CD4-positive, alpha-beta T cell treated with Interleukin-12 subunit alpha and Interleukin-12 subunit beta, for 1 hour (primary cell): ENCODE data around the gene MPST.

Experiments
- DNase-seq: peaks from one replicate; pipeline ENCODE4 v3.0.0-alpha.2; 2020

MPST gene

GRCh38 chr22:37024339-37025157, 5.0 kb downstream of the MPST start:
- DNase-seq: no peak

GRCh38 chr22:37025500-37026070, 6.0 kb downstream of the MPST start:
- no peak for DNase-seq

DNA sequence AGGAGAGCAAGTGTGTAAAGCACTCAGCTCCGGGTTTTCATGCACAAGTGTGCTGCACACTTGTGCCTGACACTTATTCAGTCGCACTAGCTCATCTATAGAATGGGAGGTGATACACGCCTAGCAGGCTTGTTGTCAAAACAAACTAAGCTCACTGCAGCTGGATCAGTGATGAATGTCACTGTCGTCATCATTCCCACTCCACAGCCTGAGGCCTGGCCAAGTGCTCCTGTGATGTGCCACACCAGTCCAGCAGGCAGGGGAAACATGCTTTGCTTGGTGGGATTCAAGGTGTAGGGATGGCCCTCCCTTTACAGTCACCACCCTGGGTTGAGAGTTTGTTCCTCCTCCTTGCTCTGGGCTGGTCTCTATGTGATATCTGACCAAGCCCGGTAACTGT, 6.8 kb downstream of the MPST start:
- no peak for DNase-seq

GRCh38 chr22:37027556-37027955, 8.0 kb downstream of the MPST start:
- no peak for DNase-seq

DNA sequence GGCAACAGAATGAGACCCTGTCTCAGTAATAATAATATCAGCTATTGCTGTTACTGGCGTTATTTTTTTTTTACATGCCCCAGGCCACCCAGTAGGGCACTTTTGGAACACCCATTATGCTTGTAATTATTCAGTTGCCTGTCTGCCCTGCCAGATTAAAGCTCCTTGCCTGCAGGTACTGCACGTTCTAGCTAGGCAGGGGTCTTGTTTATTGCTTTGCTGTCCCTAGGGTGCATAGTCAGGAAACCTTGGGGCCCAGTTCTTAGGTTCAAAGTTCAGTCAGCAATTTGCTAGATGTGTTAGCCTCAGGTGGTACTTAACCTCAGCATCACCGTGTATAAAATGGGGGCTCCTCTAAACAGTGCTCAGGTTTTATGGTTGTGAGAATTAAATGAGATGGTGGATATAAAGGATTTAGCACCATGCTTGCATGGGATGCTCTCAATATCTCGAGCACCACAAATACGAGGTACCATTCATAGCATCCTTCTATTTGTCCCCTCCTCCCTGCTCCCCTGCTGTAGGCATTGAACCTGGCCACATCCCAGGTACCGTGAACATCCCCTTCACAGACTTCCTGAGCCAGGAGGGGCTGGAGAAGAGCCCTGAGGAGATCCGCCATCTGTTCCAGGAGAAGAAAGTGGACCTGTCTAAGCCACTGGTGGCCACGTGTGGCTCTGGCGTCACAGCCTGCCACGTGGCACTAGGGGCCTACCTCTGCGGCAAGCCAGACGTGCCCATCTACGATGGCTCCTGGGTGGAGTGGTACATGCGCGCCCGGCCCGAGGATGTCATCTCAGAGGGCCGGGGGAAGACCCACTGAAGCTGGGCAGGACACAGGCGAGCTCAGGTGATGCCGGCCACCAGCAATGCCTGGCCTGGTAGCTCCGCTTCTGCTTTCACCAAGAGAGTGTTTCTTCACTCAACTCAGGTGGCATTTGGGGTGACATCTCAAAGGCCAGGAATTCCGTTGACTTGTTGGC, 9.4 kb downstream of the MPST start:
- no peak for DNase-seq

DNA sequence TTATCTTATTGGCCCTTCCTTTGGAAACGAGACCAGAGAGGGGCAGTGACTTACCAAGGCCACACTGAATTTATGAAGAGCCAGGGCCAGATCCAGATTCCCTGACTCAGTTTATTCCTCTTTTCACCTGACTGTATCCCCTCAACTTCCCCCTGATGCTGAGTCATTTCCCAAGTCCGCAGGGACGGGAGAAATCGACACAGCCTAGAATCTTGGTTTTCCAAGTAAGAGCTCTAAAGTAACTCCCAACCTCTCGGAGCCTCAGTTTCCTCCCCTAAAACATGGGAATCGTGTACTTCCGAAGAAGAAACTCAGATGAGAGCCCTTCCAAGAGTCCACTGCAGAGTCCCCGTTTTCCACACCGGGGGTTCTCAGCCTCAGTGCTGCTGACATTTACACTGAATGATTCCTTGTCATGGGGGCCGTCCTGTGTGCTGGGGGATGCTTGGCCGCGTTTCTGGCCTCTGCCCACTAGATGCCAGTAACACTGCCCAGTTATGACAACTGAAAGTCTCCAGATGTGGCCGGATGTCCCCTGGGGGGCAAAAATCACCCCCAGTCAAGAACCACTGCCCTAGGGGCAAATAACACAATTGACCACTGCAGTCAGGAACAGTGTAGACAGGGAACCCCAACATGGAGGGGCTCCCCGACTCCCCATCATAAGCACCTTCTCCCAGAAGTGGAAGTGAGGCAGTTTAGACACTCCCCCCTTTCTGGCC, 11.2 kb downstream of the MPST start:
- DNase-seq: no peak

GRCh38 chr22:37032134-37032534, 12.6 kb downstream of the MPST start:
- no peak for DNase-seq

DNA sequence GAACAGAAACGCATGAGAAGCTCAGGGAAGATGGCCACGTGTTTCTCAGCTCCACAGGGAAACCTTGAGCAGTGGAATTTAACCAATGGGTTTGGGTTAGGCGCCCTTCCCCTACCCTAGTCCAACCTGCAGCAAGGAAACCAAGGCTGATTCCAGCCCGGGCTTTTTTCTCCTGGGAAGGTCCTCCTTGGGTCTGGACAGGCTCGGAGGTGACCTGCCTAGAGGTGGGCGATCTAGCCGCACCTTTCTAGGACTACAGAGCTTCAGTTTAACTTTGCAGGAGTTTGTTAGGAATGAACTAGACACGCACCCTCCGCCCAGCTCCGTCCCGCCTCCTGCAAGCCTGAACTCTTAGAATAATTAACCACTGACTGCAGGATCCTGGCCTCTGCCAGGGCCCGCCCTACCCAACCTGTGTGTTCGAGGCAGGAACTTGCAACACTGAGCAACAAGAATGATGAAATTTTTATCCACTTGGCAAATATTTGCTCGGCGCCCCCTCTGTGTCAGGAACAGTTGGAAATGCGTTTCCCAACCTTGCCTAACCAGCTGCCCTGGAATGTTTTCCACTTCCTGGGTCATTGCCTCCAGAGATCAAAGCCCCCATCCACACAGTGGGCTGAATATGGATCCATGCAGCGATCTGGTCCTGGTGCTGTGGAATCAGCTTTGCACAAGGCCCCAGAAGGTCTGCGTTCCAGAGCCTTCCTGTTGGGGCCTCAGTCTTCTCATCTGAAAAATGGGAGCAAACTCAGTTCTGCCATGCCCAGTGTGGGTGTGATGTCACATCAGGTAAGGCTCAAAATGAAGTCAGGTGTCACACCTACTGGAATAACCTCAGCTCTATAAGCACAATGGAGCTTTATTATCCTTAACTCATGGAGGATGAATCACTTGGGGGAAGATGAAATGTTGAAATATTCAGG, 13.3 kb downstream of the MPST start:
- no peak for DNase-seq

- no peak for DNase-seq
These were observed 14.3 kb downstream of the MPST start for GRCh38 chr22:37033605-37034430.

GRCh38 chr22:37036655-37037377, 17.3 kb downstream of the MPST start:
- no peak for DNase-seq

DNA sequence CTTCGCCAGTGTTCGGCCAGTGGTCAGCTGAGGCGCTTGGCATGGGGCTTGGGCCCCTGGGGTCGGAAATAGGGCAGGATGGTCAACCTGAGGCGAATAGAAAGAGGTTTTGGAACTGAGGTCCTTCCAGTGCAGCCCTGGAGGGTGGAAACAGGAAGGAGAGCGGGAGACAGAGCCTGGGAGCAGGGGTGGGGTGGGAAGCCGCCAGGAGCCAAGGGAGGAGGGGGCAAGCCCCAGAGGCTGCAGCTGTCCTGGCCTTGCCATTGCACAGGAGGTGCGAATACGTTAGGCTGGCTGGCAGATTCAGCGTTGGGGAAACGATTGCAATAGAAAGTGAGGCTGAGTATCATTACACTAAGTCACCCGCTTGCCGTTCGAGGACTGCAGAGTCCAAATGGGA, 18.1 kb downstream of the MPST start:
- DNase-seq: no peak

DNA sequence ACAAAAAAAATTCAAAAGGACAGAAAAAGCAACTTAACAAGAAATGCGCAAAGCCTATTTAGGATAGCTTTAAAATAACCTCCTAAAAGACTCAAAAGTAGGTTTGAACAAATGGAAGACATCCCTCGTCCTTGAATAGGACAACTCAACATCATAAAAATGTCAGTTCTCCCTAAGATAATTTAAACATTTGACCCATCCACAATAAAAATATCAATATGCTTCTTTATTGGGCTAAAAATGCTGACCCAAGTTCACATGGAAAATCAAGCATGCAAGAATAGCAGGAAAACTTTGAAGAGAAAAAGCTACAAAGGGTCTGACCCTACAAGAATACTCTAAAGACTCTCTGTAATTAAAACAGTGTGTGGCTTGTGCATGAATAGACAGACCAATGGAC, 19.9 kb downstream of the MPST start:
- no peak for DNase-seq

DNA sequence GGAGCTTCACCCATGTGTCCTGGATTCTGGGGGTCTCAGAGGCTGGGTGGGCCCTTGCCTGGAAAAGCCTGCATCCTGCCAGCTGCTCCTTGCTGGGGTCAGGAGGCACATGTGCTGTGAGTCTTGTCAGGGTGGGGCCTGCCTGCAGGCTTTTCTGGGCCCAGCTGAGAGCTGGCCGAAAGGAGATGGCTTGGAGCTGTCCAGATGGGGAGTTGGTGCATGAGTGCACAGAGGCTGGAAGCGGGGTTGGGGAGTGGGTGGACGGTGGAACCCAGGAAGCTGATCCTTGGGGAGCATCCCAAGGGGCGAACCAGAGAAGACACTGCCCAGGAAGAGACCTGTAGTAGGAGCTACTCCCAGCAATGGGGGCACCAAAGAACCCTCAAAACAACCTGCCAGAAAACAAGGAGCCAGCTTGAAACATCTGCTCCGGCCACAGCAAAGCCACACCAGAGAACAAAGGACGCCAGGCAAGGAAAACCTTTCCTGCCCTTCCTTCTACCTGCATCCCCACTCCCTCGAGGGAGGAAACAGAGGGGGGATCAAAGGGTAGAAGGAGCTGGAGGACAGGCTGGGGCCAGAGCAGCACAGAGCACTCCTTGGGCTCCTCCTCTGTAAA, 23.8 kb downstream of the MPST start:
- no peak for DNase-seq

DNA sequence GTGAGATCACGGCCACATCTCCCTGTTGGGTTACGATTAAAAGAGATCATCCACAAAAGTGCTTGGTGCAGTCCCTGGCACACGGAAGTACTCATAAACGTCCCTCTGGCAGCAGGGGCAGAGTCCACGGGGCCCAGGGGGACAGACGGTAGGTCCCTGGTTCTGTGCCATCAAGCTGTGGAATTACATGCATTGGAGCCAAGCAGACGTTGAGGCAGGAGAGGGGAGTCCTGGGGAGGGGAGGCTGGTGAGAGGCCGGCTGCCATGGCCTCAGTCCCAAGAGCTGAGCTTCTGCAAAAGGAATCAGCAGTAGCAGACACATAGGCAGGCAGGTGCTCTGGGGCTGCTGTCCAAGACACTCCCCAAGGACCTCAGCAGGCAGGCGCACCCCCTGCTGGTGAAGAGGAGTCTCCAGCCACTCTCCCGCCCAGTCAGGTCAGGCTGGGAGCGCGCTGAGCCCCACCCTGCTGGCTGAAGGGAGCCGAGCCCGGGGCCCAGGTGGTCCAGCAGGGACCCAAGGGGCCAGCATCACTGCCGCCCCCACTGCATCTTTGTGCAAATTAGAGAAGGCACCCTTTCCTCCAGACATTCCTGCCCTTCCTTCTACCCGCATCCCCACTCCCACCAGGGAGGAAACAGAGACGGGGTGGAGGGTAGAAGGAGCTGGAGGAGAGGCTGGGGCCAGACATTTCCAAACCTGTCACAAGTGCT, 24.4 kb downstream of the MPST start:
- peak; percentile 42 for DNase-seq

GRCh38 chr22:37044634-37045625, 25.4 kb downstream of the MPST start:
- DNase-seq: no peak

GRCh38 chr22:37045958-37046357, 26.4 kb downstream of the MPST start:
- DNase-seq: no peak

DNA sequence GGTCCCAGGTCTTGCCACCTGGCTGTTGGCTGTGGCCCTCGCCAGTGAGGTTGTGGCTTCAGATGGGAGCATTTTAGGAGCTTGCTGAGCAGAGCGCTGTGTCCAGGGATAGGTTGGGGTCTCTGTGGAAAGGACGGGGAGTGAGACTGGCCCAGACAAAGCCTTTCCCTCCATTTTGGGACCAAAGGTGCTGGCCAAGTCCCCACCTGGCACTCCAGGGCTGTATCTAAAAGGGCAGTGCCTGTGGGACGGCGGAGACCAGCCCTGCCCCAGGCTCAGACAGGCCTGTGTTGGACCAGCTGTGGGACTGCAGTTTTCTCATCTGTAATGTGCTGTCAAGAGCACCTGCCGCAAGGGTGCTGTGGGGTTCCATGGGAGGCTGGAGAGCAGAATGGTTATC, 27.0 kb downstream of the MPST start:
- no peak for DNase-seq

DNA sequence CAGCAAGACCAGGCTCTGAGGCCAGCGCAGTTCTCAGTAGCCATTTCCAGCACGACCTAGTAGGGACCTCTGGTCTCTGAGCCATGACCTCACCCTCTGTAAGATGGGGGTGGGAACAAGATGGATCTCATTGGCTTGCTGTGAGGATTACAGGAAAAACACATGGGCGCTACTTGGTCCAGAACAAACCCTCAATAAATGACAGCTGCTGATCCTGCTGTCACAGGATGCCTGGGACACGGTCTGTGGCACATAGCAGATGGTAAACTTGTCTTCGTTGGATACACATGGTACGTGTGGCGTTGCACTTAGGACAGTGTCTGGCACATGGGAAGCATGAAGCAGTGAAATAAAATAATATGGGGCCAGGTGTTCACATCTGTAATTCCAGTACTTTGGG, 27.5 kb downstream of the MPST start:
- DNase-seq: no peak
